NCI-H2196 (cell line): ENCODE data around the gene APCDD1L.

Experiments
- DNase-seq: peaks from one replicate; lab custom pipeline; 2025; ENCODE audit not compliant: unreplicated experiment; lab: John Stamatoyannopoulos, UW

Gene APCDD1L

GRCh38 chr20:58467572-58468527, 47.3 kb downstream of the APCDD1L start:
- no peak for DNase-seq

- no peak for DNase-seq
These were observed 48.2 kb downstream of the APCDD1L start for GRCh38 chr20:58466729-58467571.

GRCh38 chr20:58466095-58466708, 49.0 kb downstream of the APCDD1L start:
- no peak for DNase-seq

GRCh38 chr20:58464838-58465237, 50.4 kb downstream of the APCDD1L start:
- no peak for DNase-seq

GRCh38 chr20:58463256-58463655, 51.9 kb downstream of the APCDD1L start:
- DNase-seq: no peak

GRCh38 chr20:58461899-58462298, 53.3 kb downstream of the APCDD1L start:
- no peak for DNase-seq

GRCh38 chr20:58461104-58461503, 54.1 kb downstream of the APCDD1L start:
- no peak for DNase-seq

- no peak for DNase-seq
These were observed 56.0 kb downstream of the APCDD1L start for GRCh38 chr20:58459058-58459750.

- no peak for DNase-seq
These were observed 56.7 kb downstream of the APCDD1L start for GRCh38 chr20:58458342-58459057.

- DNase-seq: no peak
These were observed 58.0 kb downstream of the APCDD1L start for GRCh38 chr20:58457083-58457695.

- no peak for DNase-seq
These were observed 60.7 kb downstream of the APCDD1L start for GRCh38 chr20:58454460-58454859.

- DNase-seq: no peak
These were observed 61.8 kb downstream of the APCDD1L start for GRCh38 chr20:58453391-58453790.

- DNase-seq: no peak
These were observed 62.4 kb downstream of the APCDD1L start for GRCh38 chr20:58452667-58453255.

- DNase-seq: no peak
These were observed 64.9 kb downstream of the APCDD1L start for GRCh38 chr20:58450254-58450653.

GRCh38 chr20:58449681-58450221, 65.4 kb downstream of the APCDD1L start:
- DNase-seq: no peak

- DNase-seq: no peak
These were observed 66.2 kb downstream of the APCDD1L start for GRCh38 chr20:58448958-58449357.

GRCh38 chr20:58447511-58448391, 67.4 kb downstream of the APCDD1L start:
- peak; percentile 58 for DNase-seq

GRCh38 chr20:58446960-58447265, 68.3 kb downstream of the APCDD1L start:
- no peak for DNase-seq
